ENCODE data around the gene KLRD1.

- TF ChIP-seq, protein P1, sequence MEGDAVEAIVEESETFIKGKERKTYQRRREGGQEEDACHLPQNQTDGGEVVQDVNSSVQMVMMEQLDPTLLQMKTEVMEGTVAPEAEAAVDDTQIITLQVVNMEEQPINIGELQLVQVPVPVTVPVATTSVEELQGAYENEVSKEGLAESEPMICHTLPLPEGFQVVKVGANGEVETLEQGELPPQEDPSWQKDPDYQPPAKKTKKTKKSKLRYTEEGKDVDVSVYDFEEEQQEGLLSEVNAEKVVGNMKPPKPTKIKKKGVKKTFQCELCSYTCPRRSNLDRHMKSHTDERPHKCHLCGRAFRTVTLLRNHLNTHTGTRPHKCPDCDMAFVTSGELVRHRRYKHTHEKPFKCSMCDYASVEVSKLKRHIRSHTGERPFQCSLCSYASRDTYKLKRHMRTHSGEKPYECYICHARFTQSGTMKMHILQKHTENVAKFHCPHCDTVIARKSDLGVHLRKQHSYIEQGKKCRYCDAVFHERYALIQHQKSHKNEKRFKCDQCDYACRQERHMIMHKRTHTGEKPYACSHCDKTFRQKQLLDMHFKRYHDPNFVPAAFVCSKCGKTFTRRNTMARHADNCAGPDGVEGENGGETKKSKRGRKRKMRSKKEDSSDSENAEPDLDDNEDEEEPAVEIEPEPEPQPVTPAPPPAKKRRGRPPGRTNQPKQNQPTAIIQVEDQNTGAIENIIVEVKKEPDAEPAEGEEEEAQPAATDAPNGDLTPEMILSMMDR (conservative IDR thresholded peaks at IDR 0.05 in 1 of 2, IDR thresholded peaks at IDR 0.05 in 1 of 2; ENCODE audit: low read depth in 1 of 2, low read length in 2 of 2), result no peak
- TF ChIP-seq EZH2 (IDR thresholded peaks at IDR 0.05; ENCODE audit: low read length, missing control alignments), result no peak
These were observed 60.8 kb downstream of the KLRD1 start for GRCh38 chr12:10368206-10369171.
